NCI-H1436 (cell line): ENCODE results near the gene CCNJL.
"Not testable (repeated sequence)": the region's sequence is repeated elsewhere in the genome, so short reads cannot be mapped to it uniquely, and the experiment has no call there.

Source experiments
- DNase-seq: peaks from one replicate; lab custom pipeline; 2025; lab: John Stamatoyannopoulos, UW

CCNJL gene

GRCh38 chr5:160260881-160261815 lies 51.2 kb downstream of the CCNJL start:
- no peak for DNase-seq

GRCh38 chr5:160260006-160260775 lies 52.2 kb downstream of the CCNJL start:
- no peak for DNase-seq

GRCh38 chr5:160259341-160259740 lies 53.0 kb downstream of the CCNJL start:
- DNase-seq: no peak

- DNase-seq: no peak
Measured at GRCh38 chr5:160254706-160255105, 57.7 kb downstream of the CCNJL start.

GRCh38 chr5:160253441-160253840 lies 58.9 kb downstream of the CCNJL start:
- no peak for DNase-seq

- no peak for DNase-seq
Measured at GRCh38 chr5:160252916-160253315, 59.4 kb downstream of the CCNJL start.

GRCh38 chr5:160251406-160252155 lies 60.8 kb downstream of the CCNJL start:
- no peak for DNase-seq

- DNase-seq: no peak
Measured at GRCh38 chr5:160250826-160251225, 61.5 kb downstream of the CCNJL start.

- DNase-seq: no peak
Measured at GRCh38 chr5:160250226-160250625, 62.1 kb downstream of the CCNJL start.

- DNase-seq: not testable (repeated sequence)
Measured at GRCh38 chr5:160249570-160249969, 62.8 kb downstream of the CCNJL start.

- DNase-seq: no peak
Measured at GRCh38 chr5:160245506-160246086, 66.8 kb downstream of the CCNJL start.

- DNase-seq: no peak
Measured at GRCh38 chr5:160242145-160242544, 70.2 kb downstream of the CCNJL start.

GRCh38 chr5:160240350-160240749 lies 72.0 kb downstream of the CCNJL start:
- no peak for DNase-seq

- DNase-seq: no peak
Measured at GRCh38 chr5:160237571-160238093, 74.7 kb downstream of the CCNJL start.

GRCh38 chr5:160235731-160236130 lies 76.6 kb downstream of the CCNJL start:
- no peak for DNase-seq

- no peak for DNase-seq
Measured at GRCh38 chr5:160233215-160233614, 79.1 kb downstream of the CCNJL start.

GRCh38 chr5:160231783-160232342 lies 80.5 kb downstream of the CCNJL start:
- DNase-seq: no peak

GRCh38 chr5:160230686-160231527 lies 81.5 kb downstream of the CCNJL start:
- no peak for DNase-seq

- no peak for DNase-seq
Measured at GRCh38 chr5:160229190-160229742, 83.1 kb downstream of the CCNJL start, which contains the start of gene FABP6. TSS of gene FABP6 (plus strand) at chr5:160229506. CDS start at chr5:160229558, 52 bp downstream.

GRCh38 chr5:160227012-160227411 lies 85.4 kb downstream of the CCNJL start:
- DNase-seq: no peak
